GM06990 (cell line): ENCODE measurements around the gene GPR119.
"Not testable (repeated sequence)": the region's sequence is repeated elsewhere in the genome, so short reads cannot be mapped to it uniquely, and the experiment has no call there.

Experiments used
- DNase-seq: peaks from one replicate; pipeline ENCODE4 v3.0.0-alpha.2; 2011; ENCODE audit not compliant: insufficient read length; ENCODE audit errors: extremely low read depth
- H3K27me3 ChIP-seq: replicated peaks from 2 replicates; pipeline ENCODE4 v1.6.0; 2011; ENCODE audit warnings: low read length; ENCODE audit not compliant: control insufficient read depth, insufficient read depth
- H3K36me3 ChIP-seq: 2 replicates; pipeline ENCODE4 v1.5.1; 2011; ENCODE audit warnings: low read length; ENCODE audit not compliant: control insufficient read depth, insufficient read depth
- H3K4me3 ChIP-seq: replicated peaks from 2 replicates; pipeline ENCODE4 v1.5.1; 2011; ENCODE audit warnings: low read depth, mild to moderate bottlenecking, control low read depth, low read length
- CTCF ChIP-seq: IDR thresholded peaks from 2 replicates; pipeline ENCODE4 v1.5.1; 2011; ENCODE audit warnings: low read length, control low read depth, mild to moderate bottlenecking, inconsistent platforms; ENCODE audit not compliant: insufficient read depth, poor library complexity, severe bottlenecking

Gene GPR119

GRCh38 chrX:130385520-130385919 is at the start of gene GPR119:
GPR119 (minus strand) TSS chrX:130385674; CDS start chrX:130385447, 227 bp downstream.
- Histone ChIP-seq H3K4me3 (no peak within 1 kb of the TSS), H3K36me3 (no peaks in the 10 kb centered on the region), H3K27me3 (no peaks in the 10 kb centered on the region; the same call in 1 of the 2 replicates)
- TF ChIP-seq CTCF = no peak
- no peak for DNase-seq

- H3K4me3 ChIP-seq, H3K36me3 ChIP-seq, DNase-seq, H3K27me3 ChIP-seq: not testable (repeated sequence)
Measured at GRCh38 chrX:130429236-130429635, 43.8 kb upstream of the GPR119 start.

- no peaks in the 10 kb centered on the region for H3K36me3 ChIP-seq
- TF ChIP-seq CTCF = no peak
- no peak for DNase-seq
- no peaks in the 10 kb centered on the region for H3K27me3 ChIP-seq
- no peak overlapping the region for H3K4me3 ChIP-seq
Measured at GRCh38 chrX:130426531-130426930, 41.1 kb upstream of the GPR119 start.

- H3K4me3 ChIP-seq = no peak overlapping the region
- TF ChIP-seq CTCF = no peak
- H3K36me3 ChIP-seq = no peaks in the 10 kb centered on the region
- no peak for DNase-seq
- H3K27me3 ChIP-seq = no peaks in the 10 kb centered on the region
Measured at GRCh38 chrX:130419263-130419662, 33.8 kb upstream of the GPR119 start.

- TF ChIP-seq CTCF = no peak
- DNase-seq = no peak
- H3K36me3 ChIP-seq = no peaks in the 10 kb centered on the region
- H3K4me3 ChIP-seq = no peak overlapping the region
- no peaks in the 10 kb centered on the region for H3K27me3 ChIP-seq
Measured at GRCh38 chrX:130418740-130419139, 33.3 kb upstream of the GPR119 start.

GRCh38 chrX:130418066-130418465 is 32.6 kb upstream of the GPR119 start:
- H3K27me3 ChIP-seq = no peaks in the 10 kb centered on the region
- TF ChIP-seq CTCF = no peak
- H3K36me3 ChIP-seq = no peaks in the 10 kb centered on the region
- DNase-seq = no peak
- no peak overlapping the region for H3K4me3 ChIP-seq
